ENCODE measurements around the gene CKS1B. TPM values are rescaled to one million over a fixed set of nuclear protein-coding genes. Genes with fewer than 3 reads are reported as not detected.

CKS1B gene
- total and polyA plus RNA-seq, 2 donors (not counting 1 experiment from before 2014, with no cell fraction given), result 16.8 to 33.0 TPM

DNA sequence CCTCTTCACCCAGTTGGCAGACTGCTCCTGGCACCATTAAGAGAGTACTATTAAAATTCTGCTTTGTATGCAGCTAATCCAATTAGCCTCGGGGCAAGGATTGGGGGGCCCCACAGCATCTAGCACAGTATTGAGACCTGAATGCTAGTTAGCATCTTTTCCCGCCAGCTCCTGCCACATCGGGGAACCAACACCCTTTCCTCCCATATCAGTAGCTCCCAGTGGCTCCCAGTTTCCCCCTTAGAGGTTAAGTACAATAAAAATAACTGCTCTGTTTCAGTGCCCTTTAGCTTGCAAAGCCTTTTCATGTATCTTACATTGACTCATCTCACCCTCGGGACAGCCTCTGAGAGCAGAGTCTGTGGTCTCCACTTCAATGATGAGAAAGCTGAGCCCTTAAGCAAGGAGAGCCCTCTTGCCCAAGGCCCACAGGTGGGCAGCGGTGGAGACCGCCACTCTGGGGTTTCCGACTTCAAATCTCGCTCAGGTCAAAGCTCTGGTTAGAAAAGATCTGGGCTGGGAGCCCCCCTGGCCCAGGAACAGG lies 33.8 kb upstream of the CKS1B start:
- Histone ChIP-seq H3K9me3 (ENCODE audit: control extremely low read depth in 1 of 3, control insufficient read depth in 2 of 3, insufficient read depth in 1 of 3, low read length in 2 of 3) (no peaks in the 10 kb centered on the region), H3K36me3 (replicated peaks in 1 of 2; ENCODE audit: control extremely low read depth in 1 of 2, control insufficient read depth in 1 of 2, extremely low read depth in 1 of 2, insufficient read depth in 2 of 2, low read length in 1 of 2) (peaks cover 0 to 14% of the 10 kb centered on the region in 2 experiments), H4K20me1 (ENCODE audit: control insufficient read depth, insufficient read depth, low read length, poor library complexity, severe bottlenecking) (peaks cover 19% of the 10 kb centered on the region), H3K27me3 (replicated peaks in 1 of 4; ENCODE audit: control extremely low read depth in 1 of 4, control insufficient read depth in 3 of 4, insufficient read depth in 4 of 4, low read length in 3 of 4) (no peaks in the 10 kb centered on the region), H3K27ac (ENCODE audit: low read length in 2 of 2) (no peak overlapping the region), H2AFZ (ENCODE audit: insufficient read depth, low read depth, low read length, poor library complexity, severe bottlenecking) (no peak overlapping the region), H3K9ac (ENCODE audit: low read length) (no peak overlapping the region), H3K79me2 (ENCODE audit: control insufficient read depth, insufficient read depth, low read length) (peaks cover 29% of the 10 kb centered on the region), H3K4me3 (ENCODE audit: control extremely low read depth in 1 of 5, extremely low read depth in 1 of 5, insufficient read depth in 1 of 5, low read depth in 2 of 5, low read length in 4 of 5) (no peak overlapping the region), H3K4me1 (ENCODE audit: control insufficient read depth in 2 of 2, insufficient read depth in 2 of 2, low read length in 2 of 2) (peaks cover 59 to 83% of the 10 kb centered on the region in 2 donors), H3K4me2 (replicated peaks; ENCODE audit: low read depth, low read length, poor library complexity, severe bottlenecking) (peak overlapping the region; percentile 82)
- ATAC-seq (ENCODE audit: low read depth), result no peak
- intact Hi-C loops (cut with micrococcal nuclease), result no loop called here
- H3K9me3 Mint-ChIP-seq (ENCODE audit: insufficient read depth), result no peaks in the 10 kb centered on the region
- POLR2A ChIA-PET, result interaction anchor here (0.5 to 1.6 kb wide), 3 partner anchors 12 to 883 kb away, joined by 3 to 7 read pairs (median 5); no protein-coding TSS in a partner anchor
- DNase-seq, result peak; percentile 36
- WGBS (ENCODE audit: insufficient coverage), result 47% methylated on average over 6 of the region's 8 CpGs
- CTCF ChIA-PET, result interaction anchor here (0.7 to 2.3 kb wide), 3 partner anchors 11 to 151 kb away, joined by 3 to 5 read pairs (median 3); no protein-coding TSS in a partner anchor
- H3K27me3 Mint-ChIP-seq, result no peaks in the 10 kb centered on the region
- H3K4me1 Mint-ChIP-seq, result peaks cover 78% of the 10 kb centered on the region
- H3K27ac Mint-ChIP-seq, result peak overlapping the region; percentile 74
- peak overlapping the region; percentile 45 for H3K4me3 Mint-ChIP-seq
- TF ChIP-seq, protein P1, sequence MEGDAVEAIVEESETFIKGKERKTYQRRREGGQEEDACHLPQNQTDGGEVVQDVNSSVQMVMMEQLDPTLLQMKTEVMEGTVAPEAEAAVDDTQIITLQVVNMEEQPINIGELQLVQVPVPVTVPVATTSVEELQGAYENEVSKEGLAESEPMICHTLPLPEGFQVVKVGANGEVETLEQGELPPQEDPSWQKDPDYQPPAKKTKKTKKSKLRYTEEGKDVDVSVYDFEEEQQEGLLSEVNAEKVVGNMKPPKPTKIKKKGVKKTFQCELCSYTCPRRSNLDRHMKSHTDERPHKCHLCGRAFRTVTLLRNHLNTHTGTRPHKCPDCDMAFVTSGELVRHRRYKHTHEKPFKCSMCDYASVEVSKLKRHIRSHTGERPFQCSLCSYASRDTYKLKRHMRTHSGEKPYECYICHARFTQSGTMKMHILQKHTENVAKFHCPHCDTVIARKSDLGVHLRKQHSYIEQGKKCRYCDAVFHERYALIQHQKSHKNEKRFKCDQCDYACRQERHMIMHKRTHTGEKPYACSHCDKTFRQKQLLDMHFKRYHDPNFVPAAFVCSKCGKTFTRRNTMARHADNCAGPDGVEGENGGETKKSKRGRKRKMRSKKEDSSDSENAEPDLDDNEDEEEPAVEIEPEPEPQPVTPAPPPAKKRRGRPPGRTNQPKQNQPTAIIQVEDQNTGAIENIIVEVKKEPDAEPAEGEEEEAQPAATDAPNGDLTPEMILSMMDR (IDR thresholded peaks at IDR 0.05), result no peak
- TF ChIP-seq EZH2 (IDR thresholded peaks at IDR 0.05; ENCODE audit: borderline replicate concordance, insufficient read depth, low read depth, low read length, poor library complexity, severe bottlenecking), result no peak

DNA sequence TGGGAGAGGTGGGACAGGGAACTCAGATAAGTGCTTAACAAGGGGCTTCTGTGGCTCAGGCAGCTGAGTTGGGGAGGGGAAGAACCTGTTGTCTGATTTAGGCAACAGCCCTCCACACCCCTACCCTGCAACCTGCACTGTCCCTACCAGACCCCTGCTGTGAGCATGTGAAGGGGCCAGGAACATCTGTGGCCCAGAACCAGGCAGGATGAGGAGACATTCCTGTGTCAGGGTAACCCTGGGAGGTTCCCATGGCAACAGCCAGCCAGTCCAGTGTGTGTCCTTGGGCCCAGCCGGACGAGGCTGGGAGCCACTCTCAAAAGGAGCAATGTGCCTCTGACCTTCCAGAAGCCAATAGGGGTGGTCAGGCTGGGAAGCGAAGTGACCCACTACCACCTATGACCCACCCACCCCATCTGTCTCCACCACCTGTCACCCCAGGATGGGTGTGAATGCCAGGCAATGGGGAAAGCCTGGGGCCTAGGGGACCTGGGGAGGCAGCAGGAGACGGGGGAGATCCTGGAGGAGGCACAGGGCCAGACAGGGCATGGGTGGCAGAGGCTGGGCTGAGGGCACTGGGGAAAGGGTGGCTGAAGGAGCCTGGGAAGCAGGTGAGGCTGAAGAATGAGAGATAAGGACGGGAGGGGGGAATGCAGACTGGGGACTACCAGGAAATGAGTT lies 33.0 kb upstream of the CKS1B start:
- Mint-ChIP-seq H3K4me1 (peaks cover 77% of the 10 kb centered on the region), H3K4me3 (peak overlapping the region; percentile 45), H3K27me3 (no peaks in the 10 kb centered on the region), H3K27ac (peak overlapping the region; percentile 74), H3K9me3 (ENCODE audit: insufficient read depth) (no peaks in the 10 kb centered on the region)
- Histone ChIP-seq H3K4me1 (ENCODE audit: control insufficient read depth in 2 of 2, insufficient read depth in 2 of 2, low read length in 2 of 2) (peaks cover 54 to 77% of the 10 kb centered on the region in 2 donors), H3K9me3 (ENCODE audit: control extremely low read depth in 1 of 3, control insufficient read depth in 2 of 3, insufficient read depth in 1 of 3, low read length in 2 of 3) (no peaks in the 10 kb centered on the region), H3K4me2 (replicated peaks; ENCODE audit: low read depth, low read length, poor library complexity, severe bottlenecking) (peak overlapping the region; percentile 82), H3K27ac (ENCODE audit: low read length in 2 of 2) (peak overlapping the region in 1 of 2 donors; percentile 88), H3K27me3 (replicated peaks in 1 of 4; ENCODE audit: control extremely low read depth in 1 of 4, control insufficient read depth in 3 of 4, insufficient read depth in 4 of 4, low read length in 3 of 4) (no peaks in the 10 kb centered on the region), H3K9ac (ENCODE audit: low read length) (peak overlapping the region; percentile 56), H2AFZ (ENCODE audit: insufficient read depth, low read depth, low read length, poor library complexity, severe bottlenecking) (no peak overlapping the region), H3K79me2 (ENCODE audit: control insufficient read depth, insufficient read depth, low read length) (peaks cover 22% of the 10 kb centered on the region), H4K20me1 (ENCODE audit: control insufficient read depth, insufficient read depth, low read length, poor library complexity, severe bottlenecking) (peaks cover 19% of the 10 kb centered on the region), H3K4me3 (ENCODE audit: control extremely low read depth in 1 of 5, extremely low read depth in 1 of 5, insufficient read depth in 1 of 5, low read depth in 2 of 5, low read length in 4 of 5) (peak overlapping the region in 1 of 5 experiments; percentile 41), H3K36me3 (replicated peaks in 1 of 2; ENCODE audit: control extremely low read depth in 1 of 2, control insufficient read depth in 1 of 2, extremely low read depth in 1 of 2, insufficient read depth in 2 of 2, low read length in 1 of 2) (peaks cover 0 to 21% of the 10 kb centered on the region in 2 experiments)
- ChIA-PET CTCF (interaction anchor here (1.2 to 2.3 kb wide), 2 partner anchors 10 to 58 kb away, joined by 3 to 5 read pairs; no protein-coding TSS in a partner anchor), POLR2A (no interaction called here)
- no peak for TF ChIP-seq EZH2 (IDR thresholded peaks at IDR 0.05; ENCODE audit: borderline replicate concordance, insufficient read depth, low read depth, low read length, poor library complexity, severe bottlenecking)
- TF ChIP-seq, protein P1 (IDR thresholded peaks at IDR 0.05), result no peak
- DNase-seq (peak; percentile 52), ATAC-seq (ENCODE audit: low read depth) (no peak)
- intact Hi-C loops (cut with micrococcal nuclease), result no loop called here
- 52% methylated on average over 4 of the region's 5 CpGs for WGBS (ENCODE audit: insufficient coverage)

Data from B cell (primary cell).